Measurements from ENCODE around the gene EXOC6.

- TF ChIP-seq, protein P1, sequence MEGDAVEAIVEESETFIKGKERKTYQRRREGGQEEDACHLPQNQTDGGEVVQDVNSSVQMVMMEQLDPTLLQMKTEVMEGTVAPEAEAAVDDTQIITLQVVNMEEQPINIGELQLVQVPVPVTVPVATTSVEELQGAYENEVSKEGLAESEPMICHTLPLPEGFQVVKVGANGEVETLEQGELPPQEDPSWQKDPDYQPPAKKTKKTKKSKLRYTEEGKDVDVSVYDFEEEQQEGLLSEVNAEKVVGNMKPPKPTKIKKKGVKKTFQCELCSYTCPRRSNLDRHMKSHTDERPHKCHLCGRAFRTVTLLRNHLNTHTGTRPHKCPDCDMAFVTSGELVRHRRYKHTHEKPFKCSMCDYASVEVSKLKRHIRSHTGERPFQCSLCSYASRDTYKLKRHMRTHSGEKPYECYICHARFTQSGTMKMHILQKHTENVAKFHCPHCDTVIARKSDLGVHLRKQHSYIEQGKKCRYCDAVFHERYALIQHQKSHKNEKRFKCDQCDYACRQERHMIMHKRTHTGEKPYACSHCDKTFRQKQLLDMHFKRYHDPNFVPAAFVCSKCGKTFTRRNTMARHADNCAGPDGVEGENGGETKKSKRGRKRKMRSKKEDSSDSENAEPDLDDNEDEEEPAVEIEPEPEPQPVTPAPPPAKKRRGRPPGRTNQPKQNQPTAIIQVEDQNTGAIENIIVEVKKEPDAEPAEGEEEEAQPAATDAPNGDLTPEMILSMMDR (conservative IDR thresholded peaks at IDR 0.05), result no peak
- TF ChIP-seq EZH2 (IDR thresholded peaks at IDR 0.05; ENCODE audit: low read depth), result no peak
These were observed 20.2 kb downstream of the EXOC6 start for GRCh38 chr10:92868557-92868956.

All from PC-9 (cell line).